H1 (cell line): Measurements from ENCODE around the gene CCDC116. TPM values are rescaled to one million over a fixed set of nuclear protein-coding genes. Genes with fewer than 3 reads are reported as not detected.

Experiments
- CTCF ChIA-PET: fragments of 300-600 bp; sonication (Branson Sonifier 250); formaldehyde crosslinking; loops from one replicate; lab custom pipeline; 2021; ENCODE audit not compliant: partially characterized antibody; lab: Charles Lee
- POLR2A ChIA-PET: fragments of 300-600 bp; sonication (Branson Sonifier 250); formaldehyde crosslinking; loops from one replicate; lab custom pipeline; 2021; ENCODE audit warnings: inconsistent platforms; ENCODE audit not compliant: partially characterized antibody; lab: Charles Lee
- DNase-seq, 2 experiments: peaks; one replicate each; pipeline versions ENCODE4 v3.0.0 to v3.0.0-alpha.2; 2010 to 2022; ENCODE audit warnings: low spot score in 2 of 2, low read depth in 1 of 2, mixed read lengths in 1 of 2
- FAIRE-seq: peaks from 2 replicates; lab custom pipeline; 2011; peaks lifted over from hg19 to GRCh38; lab: Jason Lieb, UNC
- H2AFZ ChIP-seq: 2 replicates; pipeline ENCODE4 v1.8.1; 2012; ENCODE audit warnings: low read length, inconsistent platforms
- H2AK5ac ChIP-seq: 2 replicates; pipeline ENCODE4 v1.6.1; 2013; ENCODE audit warnings: low read depth, low read length
- H2BK120ac ChIP-seq: replicated peaks from 2 replicates; pipeline ENCODE3; 2013; ENCODE audit warnings: low read depth, low read length, inconsistent platforms
- H2BK12ac ChIP-seq: 2 replicates; pipeline ENCODE4 v1.6.1; 2013; ENCODE audit warnings: low read depth, low read length
- H2BK15ac ChIP-seq: 2 replicates; pipeline ENCODE4 v1.6.1; 2013; ENCODE audit warnings: low read length
- H2BK20ac ChIP-seq: 2 replicates; pipeline ENCODE4 v1.6.1; 2013; ENCODE audit warnings: low read length
- H2BK5ac ChIP-seq: 2 replicates; pipeline ENCODE4 v1.6.1; 2013; ENCODE audit warnings: low read depth, low read length
- H3K14ac ChIP-seq: 2 replicates; pipeline ENCODE4 v1.6.1; 2013; ENCODE audit warnings: inconsistent platforms; ENCODE audit not compliant: insufficient read length
- H3K18ac ChIP-seq: 2 replicates; pipeline ENCODE4 v1.6.1; 2013; ENCODE audit warnings: low read length; ENCODE audit errors: extremely low read depth
- H3K23ac ChIP-seq: 2 replicates; pipeline ENCODE4 v1.6.1; 2013; ENCODE audit warnings: inconsistent platforms; ENCODE audit not compliant: insufficient read length
- H3K23me2 ChIP-seq: 2 replicates; pipeline ENCODE4 v1.6.1; 2013; ENCODE audit warnings: low read depth, low read length
- H3K27ac ChIP-seq: 2 replicates; pipeline ENCODE4 v1.6.1; 2011; ENCODE audit warnings: low read depth, low read length, inconsistent platforms
- H3K27me3 ChIP-seq, 4 experiments: replicated peaks in 1 of 4; 1 replicate in 1 of 4; 2 replicates in 3 of 4; pipeline versions ENCODE4 v1.6.1 to v1.8.1; 2011 to 2013; ENCODE audit warnings: low read length in 3 of 4, mild to moderate bottlenecking in 3 of 4, inconsistent platforms in 2 of 4, mixed read lengths in 2 of 4, moderate library complexity in 1 of 4; ENCODE audit not compliant: control insufficient read depth in 3 of 4, insufficient read depth in 3 of 4; ENCODE audit errors: extremely low read depth in 1 of 4
- H3K36me3 ChIP-seq, 4 experiments: 2 replicates each; pipeline versions ENCODE4 v1.6.1 to v1.8.1; 2011 to 2013; ENCODE audit warnings: mild to moderate bottlenecking in 4 of 4, low read length in 3 of 4, moderate library complexity in 2 of 4, control low read depth in 1 of 4, inconsistent platforms in 1 of 4; ENCODE audit not compliant: insufficient read depth in 4 of 4, control insufficient read depth in 2 of 4
- H3K4ac ChIP-seq: replicated peaks from 2 replicates; pipeline ENCODE3; 2013; ENCODE audit warnings: low read length, low read depth, mixed read lengths, inconsistent platforms; ENCODE audit not compliant: insufficient read length
- H3K4me1 ChIP-seq, 4 experiments: replicated peaks in 1 of 4; 1 replicate in 1 of 4; 2 replicates in 3 of 4; pipeline versions ENCODE4 v1.6.1 to v1.8.1; 2011 to 2013; ENCODE audit warnings: low read length in 3 of 4, inconsistent platforms in 2 of 4, mixed read lengths in 1 of 4; ENCODE audit not compliant: insufficient read depth in 4 of 4, control insufficient read depth in 3 of 4
- H3K4me2 ChIP-seq, 2 experiments: 2 replicates each; pipeline versions ENCODE4 v1.6.1 to v1.8.1; 2011 to 2013; ENCODE audit warnings: low read depth in 2 of 2, low read length in 2 of 2, control low read depth in 1 of 2, inconsistent platforms in 1 of 2, mild to moderate bottlenecking in 1 of 2; ENCODE audit not compliant: insufficient read depth in 1 of 2
- H3K4me3 ChIP-seq, 4 experiments: fragments of 200-600, 300-600 bp in 1 of 4; sonication (generic), shearing (Covaris generic), sonication (Bioruptor Twin) in 1 of 4; 2 replicates each; pipeline versions ENCODE4 v1.5.1 to v1.8.1; 2011 to 2016; ENCODE audit warnings: low read length in 4 of 4, low read depth in 3 of 4, control low read depth in 2 of 4, inconsistent platforms in 2 of 4, mild to moderate bottlenecking in 2 of 4, mixed read lengths in 1 of 4, moderate library complexity in 1 of 4; ENCODE audit not compliant: insufficient read depth in 2 of 4; ENCODE audit errors: extremely low read depth in 1 of 4
- H3K56ac ChIP-seq: replicated peaks from 2 replicates; pipeline ENCODE3; 2013; ENCODE audit warnings: low read depth, mild to moderate bottlenecking, mixed read lengths, low read length, inconsistent platforms; ENCODE audit not compliant: insufficient read length
- H3K79me1 ChIP-seq: 2 replicates; pipeline ENCODE4 v1.6.1; 2013; ENCODE audit warnings: low read depth, low read length, control low read depth
- H3K79me2 ChIP-seq, 2 experiments: 2 replicates each; pipeline versions ENCODE4 v1.6.1 to v1.8.1; 2012 to 2013; ENCODE audit warnings: low read length in 2 of 2, mild to moderate bottlenecking in 2 of 2, inconsistent platforms in 1 of 2; ENCODE audit not compliant: insufficient read depth in 2 of 2, control insufficient read depth in 1 of 2
- H3K9ac ChIP-seq, 4 experiments: replicated peaks in 1 of 4; 1 replicate in 1 of 4; 2 replicates in 3 of 4; pipeline versions ENCODE4 v1.6.1 to v1.8.1; 2011 to 2013; ENCODE audit warnings: low read depth in 3 of 4, low read length in 3 of 4, control low read depth in 2 of 4, mild to moderate bottlenecking in 2 of 4, moderate library complexity in 2 of 4, inconsistent platforms in 1 of 4; ENCODE audit errors: extremely low read depth in 1 of 4
- H3K9me3 ChIP-seq, 2 experiments: 2 replicates each; pipeline versions ENCODE4 v1.6.1 to v1.8.1; 2012 to 2013; ENCODE audit warnings: mild to moderate bottlenecking in 2 of 2, moderate library complexity in 2 of 2, control low read depth in 1 of 2, inconsistent platforms in 1 of 2, low read depth in 1 of 2, low read length in 1 of 2, mixed read lengths in 1 of 2; ENCODE audit not compliant: insufficient read depth in 2 of 2
- H4K20me1 ChIP-seq, 2 experiments: replicated peaks in 1 of 2; 2 replicates each; pipeline versions ENCODE3 to v1.8.1; 2011 to 2013; ENCODE audit warnings: inconsistent platforms in 2 of 2, low read length in 2 of 2, mild to moderate bottlenecking in 1 of 2; ENCODE audit not compliant: insufficient read depth in 2 of 2, control insufficient read depth in 1 of 2
- H4K5ac ChIP-seq: 2 replicates; pipeline ENCODE4 v1.6.1; 2013; ENCODE audit warnings: low read length, low read depth, mixed read lengths, inconsistent platforms; ENCODE audit not compliant: insufficient read length
- H4K8ac ChIP-seq: 2 replicates; pipeline ENCODE4 v1.8.0; 2013; ENCODE audit warnings: mild to moderate bottlenecking, moderate library complexity, low read length, inconsistent platforms; ENCODE audit not compliant: insufficient read depth; ENCODE audit errors: extremely low read depth
- H4K91ac ChIP-seq: replicated peaks from 2 replicates; pipeline ENCODE3; 2013; ENCODE audit warnings: low read length, mixed read lengths, inconsistent platforms; ENCODE audit not compliant: insufficient read length
- CREB1 ChIP-seq: IDR thresholded peaks from 2 replicates; pipeline ENCODE4 v1.6.1; 2012; ENCODE audit warnings: inconsistent platforms
- RBBP5 ChIP-seq: IDR thresholded peaks from 2 replicates; pipeline ENCODE4 v1.7.1; 2012; ENCODE audit warnings: low read depth, mild to moderate bottlenecking, inconsistent platforms, low read length, moderate library complexity, borderline replicate concordance
- RNF2 ChIP-seq: fragments of 200-900, 300-1000 bp; sonication (generic); IDR thresholded peaks from 2 replicates; pipeline ENCODE4 v1.7.1; 2016; ENCODE audit warnings: borderline replicate concordance, low read depth, mild to moderate bottlenecking, antibody characterized with exemption, low read length; ENCODE audit not compliant: poor library complexity, severe bottlenecking; ENCODE audit errors: missing control alignments
- SP2 ChIP-seq: IDR thresholded peaks from 2 replicates; pipeline ENCODE4 v1.6.1; 2012; ENCODE audit warnings: mild to moderate bottlenecking, low read length, inconsistent platforms
- SRF ChIP-seq: IDR thresholded peaks from 2 replicates; pipeline ENCODE4 v1.6.1; 2011; ENCODE audit warnings: mild to moderate bottlenecking, low read depth, low read length, moderate library complexity
- TCF12 ChIP-seq: IDR thresholded peaks from 2 replicates; pipeline ENCODE4 v1.6.1; 2011; ENCODE audit warnings: low read depth, mild to moderate bottlenecking, low read length
- WGBS, 2 experiments: shearing (Covaris generic) in 1 of 2; methylation state at CpG; one replicate each; pipeline versions ENCODE4 v1.1.6 to v1.1.7; 2013 to 2015; ENCODE audit warnings: low lambda C conversion rate in 2 of 2, mixed read lengths in 2 of 2, inconsistent platforms in 1 of 2, low coverage in 1 of 2, missing lambda C conversion rate in 1 of 2; ENCODE audit not compliant: insufficient replicate concordance in 2 of 2, insufficient coverage in 1 of 2, insufficient read length in 1 of 2; ENCODE audit errors: extremely low coverage in 1 of 2, missing lambda C conversion rate in 1 of 2; 5-methylcytosine and 5-hydroxymethylcytosine counted together
- polyA plus RNA-seq, 7 experiments: library from polyadenylated mRNA; depleted of rRNA in 3 of 7; stranded (reverse) in 5 of 7; unstranded in 2 of 7; fragments of >200 nt in 5 of 7; fragments of 200-250 nt in 2 of 7; gene quantifications; 1 replicate in 5 of 7; 2 replicates in 1 of 7; 4 replicates in 1 of 7; pipeline versions ENCODE4 v1.2.1 to v1.2.3, GENCODE V29; 2011 to 2013; ENCODE audit warnings: missing spikeins in 2 of 7, mixed read lengths in 2 of 7
- total RNA-seq: library from RNA; stranded (reverse); fragmentation: NEBNext Ultra II Directional; extraction: Animal tissue kit (Norgen Biotek cat#: 25700); gene quantifications from 2 replicates; pipeline ENCODE4 v1.2.1, GENCODE V29; 2021
- TF ChIP-seq, protein P1 (sequence below): IDR thresholded peaks from 2 replicates; pipeline ENCODE4 v1.6.1; 2012; ENCODE audit warnings: low read length, inconsistent platforms

Gene CCDC116
- total and polyA plus RNA-seq, 2 of the 8 experiments (the other 6 are each of a cell fraction or from before 2014, with no cell fraction given): 0.08 TPM; not detected in 1

DNA sequence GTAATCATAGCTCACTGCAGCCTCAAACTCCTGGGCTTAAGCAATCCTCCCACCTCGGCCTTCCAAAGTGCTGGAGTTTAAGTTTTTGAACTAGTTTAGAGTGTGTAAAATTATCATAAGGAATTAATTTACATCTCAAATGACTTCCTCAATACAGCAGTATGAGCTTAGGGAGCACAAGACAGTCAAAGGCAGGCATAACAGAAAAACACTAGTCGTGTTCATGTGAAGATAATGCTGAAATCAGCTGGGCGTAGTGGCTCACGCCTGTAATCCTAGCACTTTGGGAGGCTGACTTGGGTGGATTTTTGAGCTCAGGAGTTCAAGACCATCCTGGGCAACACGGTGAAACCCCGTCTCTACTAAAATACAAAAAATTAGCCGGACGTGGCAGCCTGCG is 28.6 kb upstream of the CCDC116 start:
- Histone ChIP-seq H2BK12ac (no peak overlapping the region), H3K56ac (no peak overlapping the region), H4K91ac (no peak overlapping the region), H3K4me3 (no peak overlapping the region), H3K4me2 (no peak overlapping the region), H4K20me1 (peaks cover 27 to 35% of the 10 kb centered on the region in 2 experiments), H3K23me2 (no peaks in the 10 kb centered on the region; the same call in 1 of the 2 replicates), H2BK5ac (no peak overlapping the region), H3K4me1 (no peaks in the 10 kb centered on the region), H3K4ac (no peak overlapping the region), H2BK15ac (no peak overlapping the region), H3K79me1 (peaks cover 23% of the 10 kb centered on the region), H2AK5ac (no peak overlapping the region), H3K79me2 (peaks cover 12 to 71% of the 10 kb centered on the region in 2 experiments), H3K36me3 (0 out of 8 replicates have a peak, but pooled peaks cover 0 to 2% (median 0%) of the 10 kb centered on the region in 4 experiments), H3K23ac (no peak overlapping the region), H2BK20ac (no peak overlapping the region), H4K5ac (no peak overlapping the region), H3K27ac (no peak overlapping the region), H4K8ac (no peak overlapping the region), H2BK120ac (no peak overlapping the region), H3K27me3 (no peaks in the 10 kb centered on the region), H2AFZ (no peak overlapping the region), H3K14ac (no peak overlapping the region), H3K9me3 (no peaks in the 10 kb centered on the region), H3K9ac (no peak overlapping the region), H3K18ac (no peak overlapping the region)
- ChIA-PET POLR2A (interaction anchor here (0.6 to 1.2 kb wide), 2 partner anchors 15 to 18 kb away, joined by 3 to 4 read pairs; no protein-coding TSS in a partner anchor), CTCF (interaction anchor here (0.8 to 6.6 kb wide), 9 partner anchors 10 to 168 kb away, joined by 3 to 35 read pairs (median 9); partner anchors contain the start of genes SDF2L1 and YDJC)
- FAIRE-seq: no peak
- no peak for DNase-seq
- no peak for TF ChIP-seq RNF2
- TF ChIP-seq TCF12: no peak
- no peak for TF ChIP-seq RBBP5
- no peak for TF ChIP-seq CREB1
- no peak for TF ChIP-seq SP2
- no peak for TF ChIP-seq SRF
- TF ChIP-seq, protein P1, sequence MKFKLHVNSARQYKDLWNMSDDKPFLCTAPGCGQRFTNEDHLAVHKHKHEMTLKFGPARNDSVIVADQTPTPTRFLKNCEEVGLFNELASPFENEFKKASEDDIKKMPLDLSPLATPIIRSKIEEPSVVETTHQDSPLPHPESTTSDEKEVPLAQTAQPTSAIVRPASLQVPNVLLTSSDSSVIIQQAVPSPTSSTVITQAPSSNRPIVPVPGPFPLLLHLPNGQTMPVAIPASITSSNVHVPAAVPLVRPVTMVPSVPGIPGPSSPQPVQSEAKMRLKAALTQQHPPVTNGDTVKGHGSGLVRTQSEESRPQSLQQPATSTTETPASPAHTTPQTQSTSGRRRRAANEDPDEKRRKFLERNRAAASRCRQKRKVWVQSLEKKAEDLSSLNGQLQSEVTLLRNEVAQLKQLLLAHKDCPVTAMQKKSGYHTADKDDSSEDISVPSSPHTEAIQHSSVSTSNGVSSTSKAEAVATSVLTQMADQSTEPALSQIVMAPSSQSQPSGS: no peak
- WGBS, 2 experiments: 89% methylated on average over 9 of the region's 9 CpGs; no CpG with 5 or more reads in 1 of the 2 experiments
